ENCODE measurements around the gene ATF7. TPM values are rescaled to one million over a fixed set of nuclear protein-coding genes. Genes with fewer than 3 reads are reported as not detected.

The ATF7 gene
- total RNA-seq, 2 donors from 2014 or later: 37.9 to 46.7 TPM

DNA sequence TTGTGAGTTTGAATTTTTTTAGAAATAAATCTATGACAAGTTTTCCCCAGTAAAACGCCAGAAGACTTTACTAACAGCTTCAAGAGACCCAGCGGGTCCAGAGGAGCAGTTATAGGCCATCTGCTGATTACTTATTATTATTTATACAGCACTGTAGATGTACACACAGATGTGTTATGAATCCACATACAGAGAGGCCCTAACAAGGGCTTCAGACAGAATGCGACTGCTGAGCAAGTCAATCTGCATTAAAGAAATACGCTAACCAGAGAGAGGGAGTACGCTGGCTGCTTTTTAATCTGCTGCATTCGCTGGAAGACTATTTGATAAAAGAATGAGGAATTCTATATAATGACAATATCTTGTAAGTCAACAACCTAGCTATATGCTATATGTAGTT is 32.5 kb downstream of the ATF7 start:
- H3K4me3 ChIP-seq: no peak overlapping the region
- WGBS: 86% methylated on average over 6 of the region's 6 CpGs
- TF ChIP-seq POLR2A (IDR thresholded peaks at IDR 0.05) (no peak), POLR2AphosphoS5 (IDR thresholded peaks at IDR 0.05) (no peak)
- TF ChIP-seq, protein P1, sequence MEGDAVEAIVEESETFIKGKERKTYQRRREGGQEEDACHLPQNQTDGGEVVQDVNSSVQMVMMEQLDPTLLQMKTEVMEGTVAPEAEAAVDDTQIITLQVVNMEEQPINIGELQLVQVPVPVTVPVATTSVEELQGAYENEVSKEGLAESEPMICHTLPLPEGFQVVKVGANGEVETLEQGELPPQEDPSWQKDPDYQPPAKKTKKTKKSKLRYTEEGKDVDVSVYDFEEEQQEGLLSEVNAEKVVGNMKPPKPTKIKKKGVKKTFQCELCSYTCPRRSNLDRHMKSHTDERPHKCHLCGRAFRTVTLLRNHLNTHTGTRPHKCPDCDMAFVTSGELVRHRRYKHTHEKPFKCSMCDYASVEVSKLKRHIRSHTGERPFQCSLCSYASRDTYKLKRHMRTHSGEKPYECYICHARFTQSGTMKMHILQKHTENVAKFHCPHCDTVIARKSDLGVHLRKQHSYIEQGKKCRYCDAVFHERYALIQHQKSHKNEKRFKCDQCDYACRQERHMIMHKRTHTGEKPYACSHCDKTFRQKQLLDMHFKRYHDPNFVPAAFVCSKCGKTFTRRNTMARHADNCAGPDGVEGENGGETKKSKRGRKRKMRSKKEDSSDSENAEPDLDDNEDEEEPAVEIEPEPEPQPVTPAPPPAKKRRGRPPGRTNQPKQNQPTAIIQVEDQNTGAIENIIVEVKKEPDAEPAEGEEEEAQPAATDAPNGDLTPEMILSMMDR (IDR thresholded peaks at IDR 0.05): no peak
- intact Hi-C loops (cut with DNase I): no loop called here
- no peak overlapping the region for H3K27ac ChIP-seq
- no peaks in the 10 kb centered on the region for H3K36me3 ChIP-seq
- DNase-seq (ENCODE audit: low spot score): no peak
- H3K27me3 ChIP-seq (replicated peaks; ENCODE audit: insufficient read depth): no peaks in the 10 kb centered on the region
- H3K9me3 ChIP-seq: no peaks in the 10 kb centered on the region
- H3K4me1 ChIP-seq (replicated peaks): peaks cover 8% of the 10 kb centered on the region

DNA sequence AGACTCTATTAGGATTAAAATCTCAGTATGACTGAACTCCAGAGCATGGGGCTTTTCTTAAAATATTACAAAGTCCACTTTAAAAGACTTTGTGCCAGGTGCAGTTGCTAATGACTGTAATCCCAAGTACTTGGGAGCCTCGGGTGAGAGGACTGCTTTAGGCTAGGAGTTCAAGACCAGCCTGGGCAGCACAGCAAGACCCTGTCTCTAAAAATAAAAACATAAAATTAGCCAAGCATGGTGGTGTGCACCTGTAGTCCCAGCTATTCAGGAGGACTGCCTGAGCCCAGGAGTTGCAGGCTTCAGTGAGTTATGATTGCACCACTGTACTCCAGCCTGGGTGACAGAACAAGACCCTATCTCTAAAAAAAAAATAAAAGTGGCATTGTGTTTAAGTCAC is 33.2 kb downstream of the ATF7 start:
- peaks cover 8% of the 10 kb centered on the region for H3K4me1 ChIP-seq (replicated peaks)
- no peak overlapping the region for H3K27ac ChIP-seq

DNA sequence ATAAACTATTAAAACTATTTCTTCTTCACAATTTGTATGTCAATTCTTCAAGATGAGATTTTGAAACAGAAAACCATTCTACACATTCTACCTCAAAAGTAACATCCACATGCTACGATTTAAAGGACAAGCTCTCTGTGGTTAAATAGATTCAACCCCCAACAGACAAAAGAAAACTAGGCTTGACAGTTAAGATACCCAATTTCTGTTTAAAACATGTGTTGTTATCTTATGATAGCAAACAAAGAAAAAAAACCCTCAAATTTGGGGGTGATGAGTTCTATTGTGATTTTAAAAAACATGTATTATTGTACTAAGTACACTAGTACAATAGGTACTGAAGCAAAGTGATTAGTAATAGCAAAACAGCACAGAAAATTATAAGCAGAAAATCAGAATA is 33.8 kb downstream of the ATF7 start:
- no peaks in the 10 kb centered on the region for H3K9me3 ChIP-seq
- 85% methylated on average over 1 of the region's 1 CpG for WGBS
- TF ChIP-seq POLR2AphosphoS5 (IDR thresholded peaks at IDR 0.05): no peak
- no peak for TF ChIP-seq POLR2A (IDR thresholded peaks at IDR 0.05)
- TF ChIP-seq, protein P1 (IDR thresholded peaks at IDR 0.05): no peak
- H3K36me3 ChIP-seq: no peaks in the 10 kb centered on the region
- no peaks in the 10 kb centered on the region for H3K27me3 ChIP-seq (replicated peaks; ENCODE audit: insufficient read depth)
- peaks cover 8% of the 10 kb centered on the region for H3K4me1 ChIP-seq (replicated peaks)
- peak overlapping the region in 1 of 2 donors; percentile 41 for H3K27ac ChIP-seq
- intact Hi-C loops (cut with DNase I): no loop called here
- no peak for DNase-seq (ENCODE audit: low spot score)
- no peak overlapping the region for H3K4me3 ChIP-seq

More for the DNA sequence above, 33.2 kb downstream of the ATF7 start:
- H3K27me3 ChIP-seq (replicated peaks; ENCODE audit: insufficient read depth): no peaks in the 10 kb centered on the region
- no peaks in the 10 kb centered on the region for H3K9me3 ChIP-seq
- TF ChIP-seq, protein P1 (IDR thresholded peaks at IDR 0.05): no peak
- TF ChIP-seq POLR2A (IDR thresholded peaks at IDR 0.05): no peak
- no peak for TF ChIP-seq POLR2AphosphoS5 (IDR thresholded peaks at IDR 0.05)
- no peak overlapping the region for H3K4me3 ChIP-seq
- intact Hi-C loops (cut with DNase I): no loop called here
- DNase-seq (ENCODE audit: low spot score): no peak
- no peaks in the 10 kb centered on the region for H3K36me3 ChIP-seq
- WGBS: 68% methylated on average over 1 of the region's 1 CpG

DNA sequence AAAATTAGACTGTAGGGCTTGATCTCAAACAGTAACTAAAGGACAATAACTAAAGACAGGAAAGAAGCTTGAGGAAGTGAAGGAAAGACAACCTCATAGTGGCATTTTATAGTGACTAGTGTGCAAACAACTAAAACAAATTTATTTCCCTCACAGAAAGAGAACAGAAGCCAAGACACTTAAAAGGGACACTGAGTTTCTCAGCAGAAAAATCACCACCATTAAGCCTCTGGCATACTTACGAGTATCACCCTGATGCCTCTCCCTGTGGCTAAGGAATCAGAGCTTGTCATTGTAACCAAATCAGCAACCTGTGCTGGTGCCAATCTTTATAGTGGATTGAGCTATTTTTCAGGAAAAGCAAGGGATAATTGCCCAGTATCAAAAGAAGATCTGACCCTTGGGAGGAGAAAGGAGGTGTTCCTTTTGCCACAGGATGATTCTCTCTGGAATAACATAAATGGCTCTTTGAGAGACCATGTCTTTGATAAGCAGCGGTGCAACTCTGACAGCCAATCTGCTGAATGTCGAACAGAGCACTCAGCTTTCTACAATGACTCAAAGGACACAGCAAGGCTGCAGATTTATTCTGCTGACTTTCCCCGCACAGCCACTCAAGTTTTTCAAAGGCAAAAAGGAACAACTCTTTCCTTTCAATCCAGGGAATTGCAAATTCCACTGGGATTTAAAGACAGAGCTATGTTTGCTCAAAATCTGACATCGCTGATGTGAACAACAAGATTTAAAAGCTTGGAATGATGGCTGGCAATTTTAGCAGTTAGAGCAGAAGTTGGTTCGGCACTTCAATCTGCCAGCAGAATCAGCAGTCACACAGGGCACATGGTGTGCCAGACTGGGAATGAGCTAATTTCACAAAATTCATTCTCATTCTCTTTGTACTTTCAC is 34.6 kb downstream of the ATF7 start:
- 23% methylated on average over 6 of the region's 6 CpGs for WGBS
- TF ChIP-seq POLR2AphosphoS5 (IDR thresholded peaks at IDR 0.05) (peak; percentile 75), POLR2A (IDR thresholded peaks at IDR 0.05) (no peak)
- intact Hi-C loops (cut with DNase I): no loop called here
- Histone ChIP-seq H3K9me3 (no peaks in the 10 kb centered on the region), H3K27ac (peak overlapping the region; percentile 22 to 41), H3K27me3 (replicated peaks; ENCODE audit: insufficient read depth) (no peaks in the 10 kb centered on the region), H3K4me3 (no peak overlapping the region), H3K4me1 (replicated peaks) (peaks cover 4% of the 10 kb centered on the region), H3K36me3 (no peaks in the 10 kb centered on the region)
- no peak for DNase-seq (ENCODE audit: low spot score)

DNA sequence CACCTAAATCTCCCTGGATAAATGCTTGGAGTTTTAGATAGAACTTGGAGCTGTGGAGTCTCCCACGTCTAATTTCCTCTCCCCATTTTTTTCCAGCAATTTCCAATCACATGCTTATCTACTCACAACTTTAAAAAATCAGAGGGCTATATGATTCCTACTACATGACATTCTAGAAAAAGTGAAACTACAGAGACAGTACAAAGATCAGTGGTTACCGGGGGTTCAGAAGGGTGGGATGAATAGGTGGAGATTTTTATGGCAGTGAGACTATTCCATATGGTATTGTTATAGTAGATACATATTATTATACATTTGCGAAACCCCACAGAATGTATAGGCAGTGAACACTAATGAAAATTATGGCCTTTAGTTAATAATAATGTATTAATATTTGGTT is 35.5 kb downstream of the ATF7 start:
- H3K4me3 ChIP-seq: no peak overlapping the region
- no peak for TF ChIP-seq POLR2A (IDR thresholded peaks at IDR 0.05)
- TF ChIP-seq POLR2AphosphoS5 (IDR thresholded peaks at IDR 0.05): no peak
- TF ChIP-seq, protein P1 (IDR thresholded peaks at IDR 0.05): no peak
- peaks cover 4% of the 10 kb centered on the region for H3K4me1 ChIP-seq (replicated peaks)
- H3K36me3 ChIP-seq: no peaks in the 10 kb centered on the region
- no peaks in the 10 kb centered on the region for H3K9me3 ChIP-seq
- no peaks in the 10 kb centered on the region for H3K27me3 ChIP-seq (replicated peaks; ENCODE audit: insufficient read depth)
- peak overlapping the region in 1 of 2 donors; percentile 41 for H3K27ac ChIP-seq
- no peak for DNase-seq (ENCODE audit: low spot score)
- WGBS: 80% methylated on average over 3 of the region's 3 CpGs
- intact Hi-C loops (cut with DNase I): no loop called here
